ENCODE measurements around the gene SLC38A3. TPM values are rescaled to one million over a fixed set of nuclear protein-coding genes. Genes with fewer than 3 reads are reported as not detected.

Gene SLC38A3
- total and polyA plus RNA-seq, 2 donors (not counting 3 experiments of a cell fraction or from before 2014, with no cell fraction given) = 0.60 to 1.1 TPM

DNA sequence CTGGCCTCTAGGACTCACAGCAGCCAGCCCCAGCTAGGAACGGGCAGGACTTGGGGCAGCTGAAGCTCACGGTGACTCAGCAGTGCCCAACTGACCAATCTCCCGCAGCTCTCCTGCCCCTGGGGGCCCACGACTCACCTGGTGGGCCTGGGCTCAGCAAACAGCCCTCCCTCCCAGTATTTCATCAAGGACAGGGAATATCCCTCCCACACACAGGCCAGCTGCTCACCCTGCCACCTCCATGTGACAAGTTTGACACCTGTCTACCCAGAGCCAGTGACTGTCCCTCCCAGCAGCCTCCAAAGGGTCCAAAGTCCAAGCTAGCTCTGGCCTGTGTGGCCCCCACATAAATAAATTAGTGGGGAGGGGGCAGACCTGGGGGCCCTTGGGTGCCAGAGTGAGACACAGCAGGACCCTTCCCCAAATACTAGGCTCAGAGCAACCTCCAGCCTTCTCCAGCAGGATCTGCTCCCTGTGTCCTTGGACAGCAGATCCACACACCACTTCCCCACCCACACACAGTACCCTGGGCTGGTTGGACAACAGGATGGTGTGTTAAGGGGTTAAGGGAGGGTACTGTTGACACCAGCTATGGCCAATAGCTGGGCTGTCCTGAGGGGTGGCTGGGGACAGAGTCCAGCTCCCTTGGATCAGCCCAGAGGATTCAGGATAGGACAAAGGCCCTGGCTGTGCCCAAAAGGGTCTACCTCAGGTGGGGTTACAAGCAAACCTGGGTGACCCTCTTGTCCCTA, 9.4 kb upstream of the SLC38A3 start:
- CTCF ChIA-PET = interaction anchor here (1.2 to 12.0 kb wide), 15 partner anchors 8 to 129 kb away, joined by 3 to 314 read pairs (median 26); partner anchors contain the start of genes GNAI2, SEMA3B and SLC38A3

More for the DNA sequence above, 9.4 kb upstream of the SLC38A3 start:
- DNase-seq (ENCODE audit: low read depth, low spot score) = no peak
- no TSS peak for BruUV-seq (replicated peaks)
- TF ChIP-seq, protein P1, sequence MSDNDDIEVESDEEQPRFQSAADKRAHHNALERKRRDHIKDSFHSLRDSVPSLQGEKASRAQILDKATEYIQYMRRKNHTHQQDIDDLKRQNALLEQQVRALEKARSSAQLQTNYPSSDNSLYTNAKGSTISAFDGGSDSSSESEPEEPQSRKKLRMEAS (IDR thresholded peaks at IDR 0.05; ENCODE audit: insufficient read depth, insufficient read length) = no peak
- TF ChIP-seq GATA2 (IDR thresholded peaks at IDR 0.05; ENCODE audit: insufficient read depth, insufficient read length, low read depth, low read length) (no peak), POLR2A (IDR thresholded peaks at IDR 0.05; ENCODE audit: low read depth, low read length) (no peak), JUN (IDR thresholded peaks at IDR 0.05; ENCODE audit: borderline replicate concordance, insufficient read depth, insufficient read length, low read depth) (no peak), MYC (IDR thresholded peaks at IDR 0.05; ENCODE audit: low read depth, low read length) (no peak), FOS (IDR thresholded peaks at IDR 0.05; ENCODE audit: borderline replicate concordance, insufficient read depth, low read length) (no peak), POLR2AphosphoS5 (IDR thresholded peaks at IDR 0.05; ENCODE audit: insufficient read depth, low read depth, low read length) (no peak), CTCF (IDR thresholded peaks at IDR 0.05; ENCODE audit: extremely low read depth in 1 of 2, insufficient read depth in 1 of 2, low read depth in 1 of 2, low read length in 2 of 2) (no peak), EZH2 (IDR thresholded peaks at IDR 0.05; ENCODE audit: borderline replicate concordance, low read depth, low read length, severe bottlenecking) (no peak)
- Histone ChIP-seq H3K4me1 (ENCODE audit: control insufficient read depth, extremely low read depth, insufficient read depth, low read length) (peaks cover 5% of the 10 kb centered on the region), H3K36me3 (ENCODE audit: control insufficient read depth in 2 of 2, extremely low read depth in 1 of 2, insufficient read depth in 2 of 2, low read length in 2 of 2) (no peaks in the 10 kb centered on the region), H4K20me1 (replicated peaks; ENCODE audit: control insufficient read depth, extremely low read depth, insufficient read depth, low read length) (no peaks in the 10 kb centered on the region), H3K4me3 (replicated peaks in 1 of 3; ENCODE audit: insufficient read depth in 1 of 3, low read depth in 1 of 3, low read length in 3 of 3) (no peak overlapping the region), H3K9me1 (replicated peaks; ENCODE audit: control insufficient read depth, extremely low read depth, insufficient read depth, low read length) (no peaks in the 10 kb centered on the region), H2AFZ (ENCODE audit: low read depth, low read length) (no peak overlapping the region), H3K79me2 (ENCODE audit: control insufficient read depth, insufficient read depth, low read length) (no peaks in the 10 kb centered on the region), H3K27ac (ENCODE audit: insufficient read depth, low read depth, low read length) (no peak overlapping the region), H3K9ac (replicated peaks; ENCODE audit: extremely low read depth, insufficient read depth, low read length) (no peak overlapping the region), H3K27me3 (ENCODE audit: control insufficient read depth in 2 of 2, insufficient read depth in 2 of 2, low read length in 2 of 2) (peaks cover 11 to 13% of the 10 kb centered on the region in 2 experiments), H3K4me2 (ENCODE audit: insufficient read depth, low read length) (no peak overlapping the region), H3K9me3 (replicated peaks; ENCODE audit: control insufficient read depth, insufficient read depth, low read length) (no peaks in the 10 kb centered on the region)
- intact Hi-C loops (cut with micrococcal nuclease) (loop anchor here (1.0 kb wide), 1 partner anchor 129 kb away; no protein-coding TSS in a partner anchor), dilution Hi-C loops (cut with MboI; ENCODE audit: extremely low pct_ligation_motif_present, low sequenced_read_pairs) (no loop called here)
- no peak for FAIRE-seq
- POLR2A ChIA-PET = interaction anchor here (0.6 to 1.6 kb wide), 2 partner anchors 30 to 52 kb away, joined by 3 to 7 read pairs; no protein-coding TSS in a partner anchor
